Measurements from ENCODE around the gene NF1.

DNA sequence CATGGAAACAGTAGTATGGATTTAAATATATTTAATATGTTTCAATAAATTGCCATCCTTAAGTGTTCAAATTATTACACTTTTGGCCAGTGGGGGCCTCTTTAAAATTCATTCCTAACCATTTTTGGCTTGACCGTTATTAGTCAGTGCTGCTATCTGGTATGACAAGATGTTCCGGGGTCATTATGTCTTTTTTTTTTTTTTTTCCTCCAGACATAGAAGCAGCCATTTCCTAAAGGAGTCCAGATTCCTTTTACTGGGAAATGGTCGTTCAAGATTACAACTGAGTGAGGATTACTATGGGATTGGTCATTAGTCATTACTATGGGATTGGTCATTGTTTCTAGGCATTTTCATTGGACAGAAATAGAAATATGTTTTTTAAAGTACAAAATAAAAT is 53.4 kb downstream of the NF1 start:
- TF ChIP-seq, protein P1, sequence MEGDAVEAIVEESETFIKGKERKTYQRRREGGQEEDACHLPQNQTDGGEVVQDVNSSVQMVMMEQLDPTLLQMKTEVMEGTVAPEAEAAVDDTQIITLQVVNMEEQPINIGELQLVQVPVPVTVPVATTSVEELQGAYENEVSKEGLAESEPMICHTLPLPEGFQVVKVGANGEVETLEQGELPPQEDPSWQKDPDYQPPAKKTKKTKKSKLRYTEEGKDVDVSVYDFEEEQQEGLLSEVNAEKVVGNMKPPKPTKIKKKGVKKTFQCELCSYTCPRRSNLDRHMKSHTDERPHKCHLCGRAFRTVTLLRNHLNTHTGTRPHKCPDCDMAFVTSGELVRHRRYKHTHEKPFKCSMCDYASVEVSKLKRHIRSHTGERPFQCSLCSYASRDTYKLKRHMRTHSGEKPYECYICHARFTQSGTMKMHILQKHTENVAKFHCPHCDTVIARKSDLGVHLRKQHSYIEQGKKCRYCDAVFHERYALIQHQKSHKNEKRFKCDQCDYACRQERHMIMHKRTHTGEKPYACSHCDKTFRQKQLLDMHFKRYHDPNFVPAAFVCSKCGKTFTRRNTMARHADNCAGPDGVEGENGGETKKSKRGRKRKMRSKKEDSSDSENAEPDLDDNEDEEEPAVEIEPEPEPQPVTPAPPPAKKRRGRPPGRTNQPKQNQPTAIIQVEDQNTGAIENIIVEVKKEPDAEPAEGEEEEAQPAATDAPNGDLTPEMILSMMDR (IDR thresholded peaks at IDR 0.05; ENCODE audit: poor library complexity) = no peak
- TF ChIP-seq EZH2 (IDR thresholded peaks at IDR 0.05; ENCODE audit: borderline replicate concordance) = no peak
